Measurements from ENCODE around the gene GPC6. TPM values are rescaled to one million over a fixed set of nuclear protein-coding genes. Genes with fewer than 3 reads are reported as not detected.

The GPC6 gene
- polyA plus RNA-seq, 2 of the 4 experiments (the other 2 are of a cell fraction) = 8.0 to 14.4 TPM

DNA sequence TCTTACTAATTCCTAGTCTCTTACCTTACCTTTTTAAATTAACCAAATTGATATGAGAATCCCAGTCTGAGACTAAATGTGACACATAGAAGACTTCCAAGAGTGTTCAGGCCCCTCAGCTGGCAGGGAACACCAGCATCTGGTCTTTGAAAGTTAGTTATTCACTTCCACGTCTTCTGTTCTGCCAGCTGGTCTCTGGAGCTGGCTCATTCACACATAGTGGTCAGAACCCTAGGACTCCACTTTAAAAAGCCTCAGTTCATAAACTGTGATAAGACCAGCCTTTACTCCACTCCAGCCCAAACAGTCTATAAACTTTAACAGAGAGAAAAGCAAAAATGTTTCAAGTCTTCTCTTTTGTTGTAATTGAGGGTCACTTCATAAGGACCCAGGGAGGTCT, 989.9 kb downstream of the GPC6 start:
- no peaks in the 10 kb centered on the region for H3K9me3 ChIP-seq
- ChIA-PET CTCF (no interaction called here), POLR2A (no interaction called here)
- DNase-seq (ENCODE audit: low read depth in 1 of 2, low spot score in 1 of 2) = no peak
- no peak overlapping the region for H3K27ac ChIP-seq
- H3K4me1 ChIP-seq = no peaks in the 10 kb centered on the region
- no peak overlapping the region for H3K4me2 ChIP-seq
- no peak for FAIRE-seq
- no peak overlapping the region for H3K4me3 ChIP-seq
- ATAC-seq = no peak
- 21% methylated on average over 1 of the region's 1 CpG for WGBS (ENCODE audit: missing lambda C conversion rate)
- TF ChIP-seq SREBF2 (IDR thresholded peaks at IDR 0.05) (no peak), NR3C1 (IDR thresholded peaks at IDR 0.05) (no peak), RAD21 (conservative IDR thresholded peaks at IDR 0.05 in 1 of 2, IDR thresholded peaks at IDR 0.05 in 1 of 2) (no peak), MAFK (IDR thresholded peaks at IDR 0.05; ENCODE audit: partially characterized antibody) (no peak), CHD2 (IDR thresholded peaks at IDR 0.05; ENCODE audit: low read length, partially characterized antibody) (no peak), TFCP2L1 (CRISPR knock-in tag; IDR thresholded peaks at IDR 0.05) (no peak)

- ChIA-PET CTCF (no interaction called here), POLR2A (no interaction called here)
- no peak for DNase-seq (ENCODE audit: low read depth in 1 of 2, low spot score in 1 of 2)
- TF ChIP-seq, protein P1, sequence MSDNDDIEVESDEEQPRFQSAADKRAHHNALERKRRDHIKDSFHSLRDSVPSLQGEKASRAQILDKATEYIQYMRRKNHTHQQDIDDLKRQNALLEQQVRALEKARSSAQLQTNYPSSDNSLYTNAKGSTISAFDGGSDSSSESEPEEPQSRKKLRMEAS (IDR thresholded peaks at IDR 0.05) = no peak
- no peak for TF ChIP-seq HEYL (CRISPR knock-in tag; IDR thresholded peaks at IDR 0.05)
- TF ChIP-seq, protein P2, sequence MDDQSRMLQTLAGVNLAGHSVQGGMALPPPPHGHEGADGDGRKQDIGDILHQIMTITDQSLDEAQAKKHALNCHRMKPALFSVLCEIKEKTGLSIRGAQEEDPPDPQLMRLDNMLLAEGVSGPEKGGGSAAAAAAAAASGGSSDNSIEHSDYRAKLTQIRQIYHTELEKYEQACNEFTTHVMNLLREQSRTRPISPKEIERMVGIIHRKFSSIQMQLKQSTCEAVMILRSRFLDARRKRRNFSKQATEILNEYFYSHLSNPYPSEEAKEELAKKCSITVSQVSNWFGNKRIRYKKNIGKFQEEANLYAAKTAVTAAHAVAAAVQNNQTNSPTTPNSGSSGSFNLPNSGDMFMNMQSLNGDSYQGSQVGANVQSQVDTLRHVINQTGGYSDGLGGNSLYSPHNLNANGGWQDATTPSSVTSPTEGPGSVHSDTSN (IDR thresholded peaks at IDR 0.05) = no peak
- no peak for TF ChIP-seq FOXS1 (CRISPR knock-in tag; IDR thresholded peaks at IDR 0.05)
- TF ChIP-seq TP53 (CRISPR knock-in tag; IDR thresholded peaks at IDR 0.05) = no peak
- no peak for TF ChIP-seq GATA3 (IDR thresholded peaks at IDR 0.05; ENCODE audit: borderline replicate concordance)
- no peak for TF ChIP-seq EHF (CRISPR knock-in tag; IDR thresholded peaks at IDR 0.05)
- TF ChIP-seq ZNF302 (CRISPR knock-in tag; IDR thresholded peaks at IDR 0.05) = no peak
- no peak for TF ChIP-seq HOXB5 (CRISPR knock-in tag; IDR thresholded peaks at IDR 0.05)
- no peak for TF ChIP-seq CHD2 (IDR thresholded peaks at IDR 0.05; ENCODE audit: low read length, partially characterized antibody)
- no peak for TF ChIP-seq CBX8 (IDR thresholded peaks at IDR 0.05)
- TF ChIP-seq ZSCAN20 (CRISPR knock-in tag; IDR thresholded peaks at IDR 0.05) = no peak
- TF ChIP-seq MAZ (IDR thresholded peaks at IDR 0.05; ENCODE audit: borderline replicate concordance, low read depth, low read length) = no peak
- no peak for TF ChIP-seq REST (IDR thresholded peaks at IDR 0.05)
- TF ChIP-seq NR3C1 (IDR thresholded peaks at IDR 0.05) = no peak
- no peak for TF ChIP-seq USF2 (IDR thresholded peaks at IDR 0.05)
- no peak for TF ChIP-seq NPAS2 (CRISPR knock-in tag; IDR thresholded peaks at IDR 0.05; ENCODE audit: borderline replicate concordance)
- H3K4me1 ChIP-seq = no peaks in the 10 kb centered on the region
- WGBS (ENCODE audit: missing lambda C conversion rate) = 82% methylated on average over 3 of the region's 3 CpGs
- no peak overlapping the region for H3K4me3 ChIP-seq
- no peak for FAIRE-seq
- H3K4me2 ChIP-seq = no peak overlapping the region
- no peak for ATAC-seq
- no peak overlapping the region for H3K27ac ChIP-seq
- no peaks in the 10 kb centered on the region for H3K9me3 ChIP-seq
Measured at GRCh38 chr13:94217370-94217769, 990.8 kb downstream of the GPC6 start.

Measured in A549 (cell line).